DND-41 (cell line): Measurements from ENCODE around the gene ITGAV.

Source experiments
- EZH2 ChIP-seq: IDR thresholded peaks from 3 replicates; pipeline ENCODE4 v1.6.1; 2012; ENCODE audit warnings: borderline replicate concordance, low read depth, mild to moderate bottlenecking, moderate library complexity, low read length, inconsistent platforms; ENCODE audit not compliant: severe bottlenecking
- TF ChIP-seq, protein P1 (sequence below): IDR thresholded peaks from 2 replicates; pipeline ENCODE4 v1.5.1; 2012; ENCODE audit warnings: borderline replicate concordance, low read length, moderate library complexity, mild to moderate bottlenecking; ENCODE audit not compliant: poor library complexity, severe bottlenecking; ENCODE audit errors: extremely low read depth

DNA sequence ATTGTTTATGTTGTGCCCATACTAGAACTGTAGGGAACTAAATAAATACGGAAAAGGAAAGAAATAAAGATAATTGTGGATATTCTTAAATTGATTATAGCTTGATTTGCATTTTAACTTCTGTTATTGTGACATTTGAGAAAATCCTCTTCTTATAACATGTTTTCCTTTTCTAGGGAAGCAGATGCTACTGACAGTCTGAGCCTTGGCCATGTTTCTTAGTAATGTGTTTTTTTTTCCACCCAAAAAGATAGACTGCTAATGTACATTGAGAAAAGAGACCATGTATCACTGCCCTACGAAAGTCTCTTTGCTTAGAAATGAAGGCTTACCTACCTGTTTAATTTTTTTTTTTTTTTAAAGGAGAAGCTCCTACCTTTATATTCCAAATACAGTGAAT lies 22.2 kb downstream of the ITGAV start:
- TF ChIP-seq, protein P1, sequence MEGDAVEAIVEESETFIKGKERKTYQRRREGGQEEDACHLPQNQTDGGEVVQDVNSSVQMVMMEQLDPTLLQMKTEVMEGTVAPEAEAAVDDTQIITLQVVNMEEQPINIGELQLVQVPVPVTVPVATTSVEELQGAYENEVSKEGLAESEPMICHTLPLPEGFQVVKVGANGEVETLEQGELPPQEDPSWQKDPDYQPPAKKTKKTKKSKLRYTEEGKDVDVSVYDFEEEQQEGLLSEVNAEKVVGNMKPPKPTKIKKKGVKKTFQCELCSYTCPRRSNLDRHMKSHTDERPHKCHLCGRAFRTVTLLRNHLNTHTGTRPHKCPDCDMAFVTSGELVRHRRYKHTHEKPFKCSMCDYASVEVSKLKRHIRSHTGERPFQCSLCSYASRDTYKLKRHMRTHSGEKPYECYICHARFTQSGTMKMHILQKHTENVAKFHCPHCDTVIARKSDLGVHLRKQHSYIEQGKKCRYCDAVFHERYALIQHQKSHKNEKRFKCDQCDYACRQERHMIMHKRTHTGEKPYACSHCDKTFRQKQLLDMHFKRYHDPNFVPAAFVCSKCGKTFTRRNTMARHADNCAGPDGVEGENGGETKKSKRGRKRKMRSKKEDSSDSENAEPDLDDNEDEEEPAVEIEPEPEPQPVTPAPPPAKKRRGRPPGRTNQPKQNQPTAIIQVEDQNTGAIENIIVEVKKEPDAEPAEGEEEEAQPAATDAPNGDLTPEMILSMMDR: no peak
- no peak for TF ChIP-seq EZH2
